NCI-H510A treated with DMSO at 0.1 percent for 48 hours (cell line): Measurements from ENCODE around the gene HIGD1A.
A peak's percentile ranks its signal among the peaks of the same experiment; 100 is the strongest.

Source experiments
- DNase-seq: peaks from one replicate; lab custom pipeline; 2025; lab: John Stamatoyannopoulos, UW

Gene HIGD1A

GRCh38 chr3:42800251-42800650 lies 4.0 kb downstream of the HIGD1A start:
- no peak for DNase-seq

- DNase-seq, result no peak
These were observed 4.9 kb downstream of the HIGD1A start for GRCh38 chr3:42799376-42799775.

GRCh38 chr3:42796332-42796885 lies 7.9 kb downstream of the HIGD1A start:
- DNase-seq, result no peak

GRCh38 chr3:42795621-42796181 lies 8.6 kb downstream of the HIGD1A start:
- no peak for DNase-seq

- peak; percentile 58 for DNase-seq
These were observed 13.5 kb downstream of the HIGD1A start for GRCh38 chr3:42790714-42791229.

- DNase-seq, result no peak
These were observed 17.7 kb downstream of the HIGD1A start for GRCh38 chr3:42786631-42787030.

GRCh38 chr3:42786212-42786611 lies 18.1 kb downstream of the HIGD1A start:
- no peak for DNase-seq

GRCh38 chr3:42780892-42781700 lies 23.2 kb downstream of the HIGD1A start:
- DNase-seq, result peak; percentile 78

- no peak for DNase-seq
These were observed 23.9 kb downstream of the HIGD1A start for GRCh38 chr3:42780398-42780797.

GRCh38 chr3:42778644-42779043 lies 25.6 kb downstream of the HIGD1A start:
- DNase-seq, result no peak

GRCh38 chr3:42773409-42773751 lies 30.9 kb downstream of the HIGD1A start:
- DNase-seq, result no peak

- peak; percentile 95 for DNase-seq
These were observed 31.5 kb downstream of the HIGD1A start, which contains the start of gene CCDC13 for GRCh38 chr3:42772670-42773408. Gene CCDC13 (minus strand): TSS chr3:42773253. CDS start chr3:42758345, 14,908 bp downstream.

- DNase-seq, result no peak
These were observed 33.0 kb downstream of the HIGD1A start for GRCh38 chr3:42771271-42771670.

- no peak for DNase-seq
These were observed 34.7 kb downstream of the HIGD1A start for GRCh38 chr3:42769477-42770131.

- DNase-seq, result no peak
These were observed 39.6 kb downstream of the HIGD1A start for GRCh38 chr3:42764561-42765295.

GRCh38 chr3:42764115-42764514 lies 40.2 kb downstream of the HIGD1A start:
- DNase-seq, result peak; percentile 28

- DNase-seq, result no peak
These were observed 41.3 kb downstream of the HIGD1A start for GRCh38 chr3:42763021-42763420.

- no peak for DNase-seq
These were observed 42.1 kb downstream of the HIGD1A start for GRCh38 chr3:42762046-42762724.

GRCh38 chr3:42758126-42758525 lies 46.2 kb downstream of the HIGD1A start:
- no peak for DNase-seq

- DNase-seq, result no peak
These were observed 47.5 kb downstream of the HIGD1A start for GRCh38 chr3:42756681-42757213.
